Measurements from ENCODE around the gene ZC3H15. TPM values are rescaled to one million over a fixed set of nuclear protein-coding genes. Genes with fewer than 3 reads are reported as not detected.
"Not testable (repeated sequence)": the region's sequence is repeated elsewhere in the genome, so short reads cannot be mapped to it uniquely, and the experiment has no call there.

Gene ZC3H15
- total RNA-seq, 4 donors from 2014 or later: 43.5 to 77.8 (median 52.0) TPM

DNA sequence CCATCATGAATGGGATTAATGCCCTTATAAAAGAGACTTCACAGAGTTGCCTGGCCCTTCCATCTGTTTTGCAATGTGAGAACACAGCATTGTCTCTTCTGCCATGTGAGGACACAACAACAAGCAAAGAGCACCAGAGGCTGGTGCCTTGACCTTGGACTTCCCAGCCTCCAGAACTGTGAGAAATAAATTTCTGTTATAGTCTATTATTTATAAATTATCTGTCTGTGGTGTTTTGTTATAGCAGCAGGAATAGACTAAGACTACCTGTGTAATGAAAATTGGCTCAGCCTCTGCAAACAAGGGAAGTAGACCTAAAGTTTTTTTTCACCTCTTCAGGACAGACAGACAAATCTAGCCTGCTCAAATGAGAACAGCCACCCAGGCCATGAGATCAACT is 19.3 kb upstream of the ZC3H15 start:
- intact Hi-C loops (cut with DNase I; ENCODE audit: low total_unique reads): no loop called here
- TF ChIP-seq POLR2A (IDR thresholded peaks at IDR 0.05): no peak
- H3K4me3 ChIP-seq (ENCODE audit: low read depth, poor library complexity, severe bottlenecking): no peak overlapping the region
- DNase-seq (ENCODE audit: low spot score in 2 of 2): no peak

DNA sequence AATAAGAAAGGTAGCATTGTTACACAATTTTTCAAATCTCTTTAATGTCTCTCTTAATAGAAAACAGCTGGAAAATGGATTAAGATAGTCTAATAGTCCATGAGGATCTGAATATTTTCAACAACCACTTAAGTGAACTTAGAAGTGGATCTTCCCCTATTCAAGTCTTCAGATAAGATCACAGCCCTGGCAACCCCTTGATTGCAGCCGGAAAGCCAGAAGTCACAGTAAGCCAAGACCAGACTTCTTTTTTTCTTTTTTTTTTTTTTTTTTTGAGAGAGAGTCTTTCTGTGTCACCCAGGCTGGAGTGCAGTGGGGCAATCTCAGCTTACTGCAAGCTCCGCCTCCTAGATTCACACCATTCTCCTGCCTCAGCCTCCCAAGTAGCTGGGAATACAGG is 18.6 kb upstream of the ZC3H15 start:
- 77 to 84% methylated on average over 2 of the region's 2 CpGs for WGBS, 2 donors
- TF ChIP-seq POLR2A (IDR thresholded peaks at IDR 0.05): no peak
- DNase-seq (ENCODE audit: low spot score in 2 of 2): no peak
- H3K4me3 ChIP-seq (ENCODE audit: low read depth, poor library complexity, severe bottlenecking): no peak overlapping the region
- intact Hi-C loops (cut with DNase I; ENCODE audit: low total_unique reads): no loop called here

DNA sequence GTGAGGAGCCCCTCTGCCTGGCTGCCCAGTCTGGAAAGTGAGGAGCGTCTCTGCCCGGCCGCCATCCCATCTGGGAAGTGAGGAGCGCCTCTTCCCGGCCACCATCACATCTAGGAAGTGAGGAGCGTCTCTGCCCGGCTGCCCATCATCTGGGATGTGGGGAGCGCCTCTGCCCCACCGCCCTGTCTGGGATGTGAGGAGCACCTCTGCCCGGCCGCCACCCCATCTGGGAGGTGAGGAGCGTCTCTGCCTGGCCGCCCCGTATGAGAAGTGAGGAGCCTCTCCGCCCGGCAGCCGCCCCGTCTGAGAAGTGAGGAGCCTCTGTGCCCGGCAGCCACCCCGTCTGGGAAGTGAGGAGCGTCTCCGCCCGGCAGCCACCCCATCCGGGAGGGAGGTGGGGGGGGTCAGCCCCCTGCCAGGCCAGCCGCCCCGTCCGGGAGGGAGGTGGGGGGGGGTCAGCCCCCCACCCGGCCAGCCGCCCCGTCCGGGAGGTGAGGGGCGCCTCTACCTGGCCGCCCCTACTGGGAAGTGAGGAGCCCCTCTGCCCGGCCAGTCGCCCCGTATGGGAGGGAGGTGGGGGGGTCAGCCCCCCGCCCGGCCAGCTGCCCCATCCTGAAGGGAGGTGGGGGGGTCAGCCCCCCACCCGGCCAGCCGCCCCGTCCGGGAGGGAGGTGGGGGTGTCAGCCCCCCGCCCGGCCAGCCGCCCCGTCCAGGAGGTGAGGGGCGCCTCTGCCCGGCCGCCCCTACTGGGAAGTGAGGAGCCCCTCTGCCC is 13.2 kb upstream of the ZC3H15 start:
- intact Hi-C loops (cut with DNase I; ENCODE audit: low total_unique reads): not testable (repeated sequence)

DNA sequence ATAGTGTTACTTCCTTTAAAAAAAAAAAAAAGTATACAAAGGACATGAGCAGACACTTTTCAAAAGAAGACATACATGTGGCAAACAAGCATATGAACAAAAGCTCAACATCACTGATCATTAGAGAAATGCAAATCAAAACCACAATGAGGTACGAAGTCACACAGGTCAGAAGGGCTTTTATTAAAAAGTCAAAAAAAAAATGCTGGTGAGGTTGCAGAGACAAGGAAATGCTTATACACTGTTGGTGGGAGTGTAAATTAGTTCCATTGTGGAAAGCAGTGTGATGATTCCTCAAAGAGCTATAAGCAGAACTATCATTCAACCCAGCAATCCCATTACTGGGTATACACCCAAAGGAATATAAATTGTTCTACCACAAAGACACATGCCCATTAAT is 11.8 kb upstream of the ZC3H15 start:
- intact Hi-C loops (cut with DNase I; ENCODE audit: low total_unique reads); DNase-seq (ENCODE audit: low spot score in 2 of 2); H3K4me3 ChIP-seq (ENCODE audit: low read depth, poor library complexity, severe bottlenecking): not testable (repeated sequence)
- 97 to 100% methylated on average over 1 of the region's 1 CpG for WGBS, 2 donors

More for the DNA sequence above, 13.2 kb upstream of the ZC3H15 start:
- DNase-seq (ENCODE audit: low spot score in 2 of 2); H3K4me3 ChIP-seq (ENCODE audit: low read depth, poor library complexity, severe bottlenecking): not testable (repeated sequence)
- WGBS, 2 donors: 97 to 100% methylated on average over 15 to 27 of the region's 49 CpGs

DNA sequence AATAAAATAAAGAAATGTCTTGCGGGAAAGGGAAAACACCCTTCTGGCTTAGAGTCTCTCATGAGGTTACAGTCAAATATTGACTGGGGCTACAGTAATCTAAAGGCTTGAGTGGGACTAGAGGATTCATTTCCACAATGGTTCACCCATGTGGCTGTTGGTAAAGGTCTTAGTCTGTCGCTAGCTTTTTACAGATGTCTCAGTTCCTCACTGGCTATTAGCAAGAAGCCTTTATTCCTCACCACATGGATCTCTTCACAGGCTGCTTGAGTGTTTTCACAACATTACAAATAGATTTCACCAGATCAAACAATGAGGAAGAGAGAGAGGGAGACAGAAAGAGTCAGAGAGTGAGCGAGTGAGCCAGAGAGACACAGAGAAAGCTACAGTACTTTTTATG is 8.3 kb upstream of the ZC3H15 start:
- TF ChIP-seq, protein P1, sequence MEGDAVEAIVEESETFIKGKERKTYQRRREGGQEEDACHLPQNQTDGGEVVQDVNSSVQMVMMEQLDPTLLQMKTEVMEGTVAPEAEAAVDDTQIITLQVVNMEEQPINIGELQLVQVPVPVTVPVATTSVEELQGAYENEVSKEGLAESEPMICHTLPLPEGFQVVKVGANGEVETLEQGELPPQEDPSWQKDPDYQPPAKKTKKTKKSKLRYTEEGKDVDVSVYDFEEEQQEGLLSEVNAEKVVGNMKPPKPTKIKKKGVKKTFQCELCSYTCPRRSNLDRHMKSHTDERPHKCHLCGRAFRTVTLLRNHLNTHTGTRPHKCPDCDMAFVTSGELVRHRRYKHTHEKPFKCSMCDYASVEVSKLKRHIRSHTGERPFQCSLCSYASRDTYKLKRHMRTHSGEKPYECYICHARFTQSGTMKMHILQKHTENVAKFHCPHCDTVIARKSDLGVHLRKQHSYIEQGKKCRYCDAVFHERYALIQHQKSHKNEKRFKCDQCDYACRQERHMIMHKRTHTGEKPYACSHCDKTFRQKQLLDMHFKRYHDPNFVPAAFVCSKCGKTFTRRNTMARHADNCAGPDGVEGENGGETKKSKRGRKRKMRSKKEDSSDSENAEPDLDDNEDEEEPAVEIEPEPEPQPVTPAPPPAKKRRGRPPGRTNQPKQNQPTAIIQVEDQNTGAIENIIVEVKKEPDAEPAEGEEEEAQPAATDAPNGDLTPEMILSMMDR (IDR thresholded peaks at IDR 0.05): no peak
- no peak for TF ChIP-seq POLR2A (IDR thresholded peaks at IDR 0.05)
- intact Hi-C loops (cut with DNase I; ENCODE audit: low total_unique reads): no loop called here
- WGBS, 2 donors: 88 to 93% methylated on average over 3 of the region's 3 CpGs

DNA sequence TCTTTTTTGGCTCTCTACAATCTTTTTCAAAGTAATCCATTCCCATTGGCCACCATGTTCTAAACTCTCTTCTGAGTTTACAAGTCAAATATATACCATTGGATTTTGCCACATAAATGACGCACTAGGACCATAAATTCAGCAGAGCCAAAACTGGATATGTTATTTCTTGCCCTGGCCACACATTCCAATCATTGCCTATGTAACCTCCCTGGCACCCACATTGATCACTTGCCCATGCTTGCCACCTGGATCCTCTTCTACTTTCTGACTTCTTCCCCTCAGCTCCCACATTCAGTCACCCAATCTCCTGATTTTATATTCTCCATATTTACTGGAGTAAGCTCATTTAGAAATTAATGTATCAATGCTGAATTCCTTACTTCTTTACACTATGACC is 5.1 kb upstream of the ZC3H15 start:
- TF ChIP-seq, protein P1 (IDR thresholded peaks at IDR 0.05): no peak
- no peak for TF ChIP-seq POLR2A (IDR thresholded peaks at IDR 0.05)
- DNase-seq (ENCODE audit: low spot score in 2 of 2): no peak
- intact Hi-C loops (cut with DNase I; ENCODE audit: low total_unique reads): no loop called here
- WGBS, 2 donors: 68 to 74% methylated on average over 1 of the region's 1 CpG
- no peak overlapping the region for H3K4me3 ChIP-seq (ENCODE audit: low read depth, poor library complexity, severe bottlenecking)

More for the DNA sequence above, 8.3 kb upstream of the ZC3H15 start:
- DNase-seq (ENCODE audit: low spot score in 2 of 2): no peak
- no peak overlapping the region for H3K4me3 ChIP-seq (ENCODE audit: low read depth, poor library complexity, severe bottlenecking)

DNA sequence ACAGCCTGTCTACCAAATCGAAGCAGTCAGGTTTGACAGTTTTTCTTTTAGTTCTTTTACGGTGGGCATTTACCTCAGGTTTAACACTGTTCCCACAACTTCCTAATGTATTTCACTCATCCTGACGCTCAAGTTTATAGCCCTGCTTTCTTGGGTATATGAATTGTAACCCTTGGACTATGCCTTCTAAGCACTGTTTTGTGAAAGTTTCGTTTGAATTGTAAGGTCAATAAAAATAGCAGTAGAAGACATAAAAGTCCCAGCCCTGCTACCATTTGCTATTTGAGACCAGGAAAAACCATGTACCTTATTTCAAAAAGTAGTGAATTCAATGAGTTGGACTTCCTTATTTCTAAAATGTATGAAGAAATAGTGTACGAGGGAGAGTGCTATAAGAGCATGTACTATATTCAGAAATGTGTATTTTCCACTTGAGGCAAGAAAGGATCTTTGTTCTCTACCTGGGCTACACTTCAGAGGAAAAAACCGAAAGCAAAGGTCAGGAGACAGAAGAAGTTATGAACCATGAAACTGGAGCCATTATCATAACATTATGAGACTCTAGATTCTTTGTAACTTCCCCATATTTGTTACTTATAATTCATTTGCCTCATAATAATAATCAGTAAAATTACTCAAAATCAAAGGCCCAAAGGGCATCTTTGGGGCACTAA is 1.9 kb upstream of the ZC3H15 start:
- TF ChIP-seq POLR2A (IDR thresholded peaks at IDR 0.05): no peak
- TF ChIP-seq, protein P1 (IDR thresholded peaks at IDR 0.05): no peak
- H3K4me3 ChIP-seq (ENCODE audit: low read depth, poor library complexity, severe bottlenecking): no peak overlapping the region
- 52 to 69% methylated on average over 6 of the region's 6 CpGs for WGBS, 2 donors
- intact Hi-C loops (cut with DNase I; ENCODE audit: low total_unique reads): no loop called here
- no peak for DNase-seq (ENCODE audit: low spot score in 2 of 2)

DNA sequence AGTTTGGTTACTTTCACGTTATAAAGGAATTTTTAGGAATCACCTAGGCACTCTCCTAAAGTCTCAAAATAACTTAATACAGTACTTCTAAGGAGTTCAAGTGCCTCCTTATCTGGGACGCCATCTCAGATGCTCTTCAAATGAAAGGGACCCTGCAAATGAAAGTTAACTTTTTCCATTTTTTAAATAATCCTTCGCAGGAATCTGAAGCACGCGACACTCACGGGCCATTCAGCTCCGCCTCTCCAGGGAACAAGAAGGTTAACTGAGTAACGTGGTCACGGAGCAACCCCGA is 537 bp upstream of the ZC3H15 start:
- intact Hi-C loops (cut with DNase I; ENCODE audit: low total_unique reads): no loop called here
- TF ChIP-seq, protein P1 (IDR thresholded peaks at IDR 0.05): no peak
- TF ChIP-seq POLR2A (IDR thresholded peaks at IDR 0.05): no peak
- 0 to 1% methylated on average over 10 of the region's 10 CpGs for WGBS, 2 donors

More for the DNA sequence above, 537 bp upstream of the ZC3H15 start:
- DNase-seq (ENCODE audit: low spot score in 2 of 2): no peak
- peak overlapping the region; percentile 76 for H3K4me3 ChIP-seq (ENCODE audit: low read depth, poor library complexity, severe bottlenecking)
